ENCODE data around the gene ISG20. TPM values are rescaled to one million over a fixed set of nuclear protein-coding genes. Genes with fewer than 3 reads are reported as not detected.

ISG20 gene
- total and polyA plus RNA-seq, 2 of the 8 experiments (the other 6 are each of a cell fraction or from before 2014, with no cell fraction given), result 2.9 to 5.2 TPM

GRCh38 chr15:88606070-88606794 is 32.6 kb upstream of the ISG20 start (continued):
- TF ChIP-seq CTCF (IDR thresholded peaks at IDR 0.05; ENCODE audit: control extremely low read depth in 1 of 3, insufficient read depth in 1 of 3, low read depth in 1 of 3, low read length in 3 of 3), result no peak
- no peak for TF ChIP-seq BCL11A (IDR thresholded peaks at IDR 0.05; ENCODE audit: low read depth in 2 of 2, low read length in 2 of 2)
- TF ChIP-seq EGR1 (IDR thresholded peaks at IDR 0.05; ENCODE audit: borderline replicate concordance, low read depth, low read length), result no peak
- TF ChIP-seq RXRA (IDR thresholded peaks at IDR 0.05; ENCODE audit: insufficient read depth, low read depth, low read length), result no peak
- no peak for TF ChIP-seq SIN3A (conservative IDR thresholded peaks at IDR 0.05 in 1 of 2, IDR thresholded peaks at IDR 0.05 in 1 of 2; ENCODE audit: low read depth in 1 of 2, low read length in 2 of 2)
- TF ChIP-seq HDAC2 (IDR thresholded peaks at IDR 0.05; ENCODE audit: borderline replicate concordance in 1 of 2, low read depth in 2 of 2, low read length in 2 of 2), result 0 out of 4 replicates have a peak, but pooled peaks of 1 of the 2 experiments have one; percentile 8
